Prostate gland (tissue), 2 donors: ENCODE data around the gene PURA. TPM values are rescaled to one million over a fixed set of nuclear protein-coding genes. Genes with fewer than 3 reads are reported as not detected.

ENCODE experiments used
- DNase-seq: peaks from one replicate; pipeline ENCODE4 v3.0.0-alpha.2; 2019; ENCODE audit warnings: low spot score
- H3K27ac ChIP-seq, 2 donors: fragments of 200-600 bp; sonication (generic); 2 replicates each; pipeline ENCODE4 v1.5.1; 2017 to 2019
- H3K27me3 ChIP-seq: fragments of 200-600 bp; sonication (generic); replicated peaks from 2 replicates; pipeline ENCODE4 v1.5.1; 2019; ENCODE audit not compliant: insufficient read depth
- H3K36me3 ChIP-seq, 2 donors: fragments of 200-600 bp; sonication (generic); 1 replicate in 1 of 2; 2 replicates in 1 of 2; pipeline versions ENCODE4 v1.5.1 to v1.8.1; 2017 to 2019
- H3K4me1 ChIP-seq: fragments of 200-600 bp; sonication (generic); replicated peaks from 2 replicates; pipeline ENCODE4 v1.5.1; 2019
- H3K4me3 ChIP-seq, 2 donors: fragments of 200-600 bp; sonication (generic); 2 replicates each; pipeline ENCODE4 v1.5.1; 2017 to 2019
- H3K9me3 ChIP-seq: fragments of 200-600 bp; sonication (generic); 2 replicates; pipeline ENCODE4 v1.5.1; 2017
- POLR2A ChIP-seq: fragments of 450-650 bp; IDR thresholded peaks from one replicate; pipeline ENCODE4 v1.6.1; 2016; ENCODE audit warnings: antibody characterized with exemption, mild to moderate bottlenecking
- POLR2AphosphoS5 ChIP-seq: sonication (generic); formaldehyde crosslinking; IDR thresholded peaks from one replicate; pipeline ENCODE4 v1.6.1; 2017; ENCODE audit warnings: antibody characterized with exemption
- WGBS: methylation state at CpG from one replicate; pipeline ENCODE4 v1.1.5; 2018; 5-methylcytosine and 5-hydroxymethylcytosine counted together
- intact Hi-C: fragments of 100-400 bp; cut with DNase I; formaldehyde crosslinking; loops from one replicate; pipeline ENCODE4 v1.14.2; 2022
- total RNA-seq, 2 donors: library from RNA; depleted of rRNA; stranded (reverse); fragments of >200 nt; gene quantifications; one replicate each; pipeline ENCODE4 v1.1.0, GENCODE V29; 2016
- TF ChIP-seq, protein P1 (sequence below), 4 experiments: fragments of 200-600 bp in 2 of 4; fragments of 450-650 bp in 2 of 4; sonication (generic) in 2 of 4; IDR thresholded peaks; 1 replicate in 3 of 4; 2 replicates in 1 of 4; pipeline ENCODE4 v1.5.1; 2016 to 2019; ENCODE audit warnings: antibody characterized with exemption in 4 of 4, mild to moderate bottlenecking in 2 of 4, moderate library complexity in 2 of 4

Gene PURA
- total RNA-seq, 2 donors from 2014 or later, result 24.2 to 27.2 TPM

DNA sequence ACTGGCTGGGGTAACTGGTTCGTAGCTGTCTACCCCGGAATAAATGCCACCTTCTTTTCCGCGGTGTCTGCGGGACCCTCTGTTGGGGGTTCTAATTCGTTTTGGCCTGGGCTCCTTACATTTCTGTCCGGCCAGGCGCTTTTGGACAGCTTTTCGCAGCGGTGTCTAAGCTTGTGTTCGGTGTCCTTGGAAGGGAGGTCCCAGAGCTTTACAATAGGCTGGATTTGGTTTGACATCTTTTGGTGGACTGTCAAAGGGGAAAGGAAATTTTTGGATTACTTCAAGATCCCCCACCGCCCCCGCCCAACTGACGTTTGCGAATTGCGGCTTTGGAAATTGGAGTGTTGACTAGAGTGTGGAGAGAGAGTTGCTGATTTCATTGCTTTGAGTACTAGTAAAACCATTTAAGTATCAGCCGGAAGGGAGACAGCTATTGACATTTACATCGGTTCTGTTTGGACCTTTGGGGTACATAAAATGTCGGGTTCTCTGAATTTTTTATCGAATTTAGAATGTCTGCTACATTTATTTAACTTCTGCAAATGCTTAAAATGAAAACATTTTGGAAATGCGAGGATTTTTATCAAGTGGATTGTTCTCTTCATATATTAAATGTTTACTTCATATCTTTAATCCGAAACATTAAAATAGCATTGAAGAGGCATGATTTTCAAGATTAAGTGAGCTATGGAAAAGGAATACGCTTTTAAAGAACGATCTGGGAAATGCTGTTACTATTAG lies 4.7 kb upstream of the PURA start:
- Histone ChIP-seq H3K27ac (peak overlapping the region; percentile 98), H3K9me3 (no peaks in the 10 kb centered on the region), H3K36me3 (no peaks in the 10 kb centered on the region), H3K4me1 (peaks cover 7% of the 10 kb centered on the region), H3K27me3 (no peaks in the 10 kb centered on the region), H3K4me3 (peak overlapping the region; percentile 69 to 77)
- WGBS, result 62% methylated on average over 24 of the region's 24 CpGs
- TF ChIP-seq POLR2A (no peak), POLR2AphosphoS5 (no peak)
- TF ChIP-seq, protein P1, sequence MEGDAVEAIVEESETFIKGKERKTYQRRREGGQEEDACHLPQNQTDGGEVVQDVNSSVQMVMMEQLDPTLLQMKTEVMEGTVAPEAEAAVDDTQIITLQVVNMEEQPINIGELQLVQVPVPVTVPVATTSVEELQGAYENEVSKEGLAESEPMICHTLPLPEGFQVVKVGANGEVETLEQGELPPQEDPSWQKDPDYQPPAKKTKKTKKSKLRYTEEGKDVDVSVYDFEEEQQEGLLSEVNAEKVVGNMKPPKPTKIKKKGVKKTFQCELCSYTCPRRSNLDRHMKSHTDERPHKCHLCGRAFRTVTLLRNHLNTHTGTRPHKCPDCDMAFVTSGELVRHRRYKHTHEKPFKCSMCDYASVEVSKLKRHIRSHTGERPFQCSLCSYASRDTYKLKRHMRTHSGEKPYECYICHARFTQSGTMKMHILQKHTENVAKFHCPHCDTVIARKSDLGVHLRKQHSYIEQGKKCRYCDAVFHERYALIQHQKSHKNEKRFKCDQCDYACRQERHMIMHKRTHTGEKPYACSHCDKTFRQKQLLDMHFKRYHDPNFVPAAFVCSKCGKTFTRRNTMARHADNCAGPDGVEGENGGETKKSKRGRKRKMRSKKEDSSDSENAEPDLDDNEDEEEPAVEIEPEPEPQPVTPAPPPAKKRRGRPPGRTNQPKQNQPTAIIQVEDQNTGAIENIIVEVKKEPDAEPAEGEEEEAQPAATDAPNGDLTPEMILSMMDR (IDR thresholded peaks at IDR 0.05), result no peak
- intact Hi-C loops, result loop anchor here (5.0 kb wide), 1 partner anchor 48 kb away; no protein-coding TSS in a partner anchor
- no peak for DNase-seq

DNA sequence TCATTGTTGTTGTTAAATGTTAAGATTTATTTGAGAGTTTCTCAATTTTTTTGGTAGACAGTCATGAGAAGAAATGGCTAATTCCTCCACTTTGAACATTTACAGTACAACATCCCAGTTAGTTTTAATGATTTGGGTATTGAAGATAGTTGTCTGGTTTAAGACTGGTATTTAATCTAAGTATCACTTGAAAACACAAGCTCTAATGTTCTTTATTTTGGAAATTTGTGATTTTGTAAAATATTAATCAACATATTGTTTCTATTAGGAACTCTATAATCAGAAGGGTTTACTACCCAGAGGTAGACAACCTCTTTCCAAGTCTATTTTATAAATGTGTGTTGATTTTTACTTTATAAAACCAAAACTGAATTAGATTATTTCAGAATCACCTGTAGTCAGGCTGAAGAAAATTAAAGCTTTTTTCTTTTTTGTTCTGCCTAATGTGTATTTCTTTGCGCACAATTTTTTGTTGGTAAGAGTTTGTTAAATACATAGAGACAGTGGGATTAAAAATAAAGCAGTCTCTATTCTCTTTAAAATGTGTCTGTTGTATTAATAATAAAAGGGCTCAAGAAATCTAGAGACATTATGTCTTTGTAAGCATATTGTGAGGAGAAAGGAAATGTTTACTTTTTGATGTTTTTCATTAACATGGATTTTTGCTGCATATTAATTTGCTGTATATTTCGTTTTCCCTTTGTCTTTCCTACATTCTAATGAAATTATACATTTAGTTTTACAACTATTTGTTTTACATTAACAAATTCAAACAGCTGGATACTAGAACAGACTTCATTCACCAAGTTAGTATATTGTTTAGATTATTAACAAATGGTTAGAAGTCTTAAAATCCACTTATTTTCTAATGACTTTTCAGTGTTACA lies 3.9 kb upstream of the PURA start:
- Histone ChIP-seq H3K4me3 (no peak overlapping the region), H3K27me3 (no peaks in the 10 kb centered on the region), H3K27ac (no peak overlapping the region), H3K9me3 (no peaks in the 10 kb centered on the region), H3K4me1 (peaks cover 7% of the 10 kb centered on the region), H3K36me3 (no peaks in the 10 kb centered on the region)
- TF ChIP-seq POLR2A (no peak), POLR2AphosphoS5 (no peak)
- TF ChIP-seq, protein P1 (IDR thresholded peaks at IDR 0.05), result no peak
- WGBS, result 84% methylated on average over 2 of the region's 2 CpGs
- DNase-seq, result no peak
- intact Hi-C loops, result loop anchor here (5.0 kb wide), 2 partner anchors 37 to 47 kb away; no protein-coding TSS in a partner anchor

DNA sequence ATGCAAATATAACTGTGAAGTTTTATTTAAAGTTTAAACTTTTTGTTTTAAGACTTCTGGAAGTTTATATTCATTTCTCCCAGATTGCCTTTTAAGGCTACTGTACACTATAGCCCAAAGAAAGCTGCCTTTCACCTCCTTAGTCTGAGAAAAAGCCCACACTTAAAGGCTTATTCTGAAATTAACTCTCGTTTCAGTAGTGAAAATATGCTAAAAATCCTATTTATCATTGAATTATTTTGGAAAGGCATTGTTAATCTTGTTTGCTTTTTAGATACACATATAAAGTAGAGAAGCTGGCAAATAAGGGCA lies 3.3 kb upstream of the PURA start:
- no peak overlapping the region for H3K27ac ChIP-seq
- H3K27me3 ChIP-seq, result no peaks in the 10 kb centered on the region
- H3K9me3 ChIP-seq, result no peaks in the 10 kb centered on the region
- H3K4me3 ChIP-seq, result no peak overlapping the region
- peaks cover 10% of the 10 kb centered on the region for H3K4me1 ChIP-seq
- DNase-seq, result no peak
- intact Hi-C loops, result loop anchor here (5.0 kb wide), 1 partner anchor 37 kb away; no protein-coding TSS in a partner anchor
- H3K36me3 ChIP-seq, result no peaks in the 10 kb centered on the region
- WGBS, result 73% methylated on average over 1 of the region's 1 CpG
- TF ChIP-seq POLR2A (no peak), POLR2AphosphoS5 (no peak)
- TF ChIP-seq, protein P1 (IDR thresholded peaks at IDR 0.05), result no peak

DNA sequence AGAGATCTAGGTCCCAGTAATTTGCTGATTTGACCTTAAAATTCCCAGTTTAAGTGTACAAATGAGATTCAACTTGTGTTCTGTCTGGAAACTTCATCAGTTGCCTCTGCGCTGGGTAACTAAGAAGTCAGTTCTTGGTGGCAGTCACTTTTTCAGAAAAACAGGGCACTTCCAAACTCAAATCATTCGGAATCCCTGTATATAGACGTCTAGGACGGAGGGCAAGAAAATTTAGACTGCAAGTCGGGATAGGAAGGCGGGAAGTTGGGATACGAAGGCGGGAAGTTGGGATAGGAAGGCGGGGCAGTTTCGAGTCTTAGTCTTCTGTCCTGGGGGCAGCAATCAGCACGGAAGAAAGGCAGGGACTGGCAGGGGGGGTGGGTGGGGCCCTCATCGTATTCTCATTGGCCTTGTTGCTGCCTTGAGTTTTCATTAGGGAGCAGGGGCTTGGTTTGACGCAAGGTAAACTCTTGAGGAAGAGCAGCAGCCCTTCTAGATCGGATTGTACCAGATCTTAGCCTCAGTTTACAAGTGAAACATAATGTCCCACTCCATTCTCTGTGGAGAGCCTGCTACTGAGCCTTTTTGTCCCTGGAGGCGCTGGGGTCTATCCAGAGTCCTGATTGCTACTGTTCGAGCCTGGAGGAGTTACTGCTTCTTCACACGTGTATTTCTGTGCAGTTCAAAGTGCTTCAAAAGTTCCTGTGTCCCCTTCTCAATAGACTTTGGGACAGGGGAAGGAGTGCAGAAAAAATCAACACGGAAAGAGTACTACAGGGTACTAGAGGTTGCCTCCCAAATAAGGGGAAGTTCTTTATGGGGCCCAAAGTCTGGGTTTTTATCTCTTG lies 2.7 kb upstream of the PURA start:
- H3K27ac ChIP-seq, result no peak overlapping the region
- WGBS, result 77% methylated on average over 18 of the region's 18 CpGs
- no peak for TF ChIP-seq POLR2AphosphoS5
- TF ChIP-seq POLR2A, result no peak
- TF ChIP-seq, protein P1 (IDR thresholded peaks at IDR 0.05), result no peak
- no peak overlapping the region for H3K4me3 ChIP-seq
- H3K36me3 ChIP-seq, result no peaks in the 10 kb centered on the region
- H3K4me1 ChIP-seq, result peaks cover 13% of the 10 kb centered on the region
- intact Hi-C loops, result loop anchor here (5.0 kb wide), 1 partner anchor 36 kb away; no protein-coding TSS in a partner anchor
- H3K9me3 ChIP-seq, result no peaks in the 10 kb centered on the region
- H3K27me3 ChIP-seq, result no peaks in the 10 kb centered on the region
- no peak for DNase-seq
